ENCODE measurements around the gene GPC4. TPM values are rescaled to one million over a fixed set of nuclear protein-coding genes. Genes with fewer than 3 reads are reported as not detected.

GPC4 gene
- total RNA-seq: 1 to 10 TPM; 7.8 to 8.2 TPM
- 10 to 100 TPM; 15.5 to 17.8 TPM for polyA plus RNA-seq (ENCODE audit: insufficient read length in 2 of 2)
- long read RNA-seq, donor 1, full-length matches to known transcripts: 3 of 3 reads
- long read RNA-seq, donor 1, partial matches to known transcripts: 0 of 3 reads
- long read RNA-seq, donor 1, other reads (novel, unspliced or antisense): 0 of 3 reads
- long read RNA-seq, donor 2, full-length matches to known transcripts: 2 of 2 reads
- long read RNA-seq, donor 2, partial matches to known transcripts: 0 of 2 reads
- long read RNA-seq, donor 2, other reads (novel, unspliced or antisense): 0 of 2 reads
- long read RNA-seq, donor 3, full-length matches to known transcripts: 2 of 2 reads
- long read RNA-seq, donor 3, partial matches to known transcripts: 0 of 2 reads
- long read RNA-seq, donor 3, other reads (novel, unspliced or antisense): 0 of 2 reads
- long read RNA-seq, donor 4, full-length matches to known transcripts: 6 of 6 reads
- long read RNA-seq, donor 4, partial matches to known transcripts: 0 of 6 reads
- long read RNA-seq, donor 4, other reads (novel, unspliced or antisense): 0 of 6 reads

- Histone ChIP-seq H3K36me3 (ENCODE audit: control insufficient read depth, insufficient read depth, low read length) (no peaks in the 10 kb centered on the region), H3K9me3 (ENCODE audit: control insufficient read depth, insufficient read depth, low read length) (no peaks in the 10 kb centered on the region), H3K4me1 (ENCODE audit: control insufficient read depth, insufficient read depth, low read length) (peaks cover 24% of the 10 kb centered on the region), H3K4me3 (ENCODE audit: low read depth, low read length) (peak within 1 kb of the TSS; percentile 56), H3K27me3 (ENCODE audit: control insufficient read depth, insufficient read depth, low read length) (peaks cover 34% of the 10 kb centered on the region), H3K27ac (ENCODE audit: low read depth, low read length) (peak within 1 kb of the TSS; percentile 69)
- DNase-seq (ENCODE audit: low read depth in 4 of 6, low spot score in 6 of 6): peak in 4 of 6 donors; percentile 41 to 87 (median 58)
- 24% methylated on average over 89 of the region's 90 CpGs for WGBS (ENCODE audit: insufficient coverage)
Measured at GRCh38 chrX:133415276-133416105, at the start of gene GPC4. Gene GPC4, minus strand, starts transcription at chrX:133415489. Its CDS starts 524 bp downstream, at chrX:133414965.

DNA sequence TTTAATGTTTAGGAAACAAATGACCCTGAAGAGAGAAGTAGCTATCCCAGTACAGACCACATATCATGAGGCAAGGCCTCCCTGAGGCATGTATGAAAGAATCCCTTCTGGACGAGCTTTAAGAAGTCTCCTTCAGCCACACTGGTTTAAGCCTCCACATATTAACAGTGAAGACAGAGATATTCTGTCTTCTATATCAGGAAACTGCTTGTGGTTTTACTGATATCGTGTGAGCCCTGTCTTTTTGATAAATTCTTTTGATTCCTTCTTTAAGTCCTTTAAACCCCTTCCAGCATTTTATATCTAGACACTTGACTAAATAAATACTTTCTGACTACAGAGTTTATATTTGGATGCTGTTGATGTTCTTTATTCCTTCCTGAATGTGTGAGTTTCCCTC lies 45.9 kb upstream of the GPC4 start:
- Histone ChIP-seq H3K9me3 (ENCODE audit: control insufficient read depth, insufficient read depth, low read length) (no peaks in the 10 kb centered on the region), H3K4me1 (ENCODE audit: control insufficient read depth, insufficient read depth, low read length) (no peaks in the 10 kb centered on the region), H3K27me3 (ENCODE audit: control insufficient read depth, insufficient read depth, low read length) (no peaks in the 10 kb centered on the region), H3K27ac (ENCODE audit: low read depth, low read length) (no peak overlapping the region), H3K4me3 (ENCODE audit: low read depth, low read length) (no peak overlapping the region), H3K36me3 (ENCODE audit: control insufficient read depth, insufficient read depth, low read length) (no peaks in the 10 kb centered on the region)
- DNase-seq (ENCODE audit: low read depth in 4 of 6, low spot score in 6 of 6): no peak
- no CpG with 5 or more reads among the region's 2 CpGs for WGBS (ENCODE audit: insufficient coverage)

DNA sequence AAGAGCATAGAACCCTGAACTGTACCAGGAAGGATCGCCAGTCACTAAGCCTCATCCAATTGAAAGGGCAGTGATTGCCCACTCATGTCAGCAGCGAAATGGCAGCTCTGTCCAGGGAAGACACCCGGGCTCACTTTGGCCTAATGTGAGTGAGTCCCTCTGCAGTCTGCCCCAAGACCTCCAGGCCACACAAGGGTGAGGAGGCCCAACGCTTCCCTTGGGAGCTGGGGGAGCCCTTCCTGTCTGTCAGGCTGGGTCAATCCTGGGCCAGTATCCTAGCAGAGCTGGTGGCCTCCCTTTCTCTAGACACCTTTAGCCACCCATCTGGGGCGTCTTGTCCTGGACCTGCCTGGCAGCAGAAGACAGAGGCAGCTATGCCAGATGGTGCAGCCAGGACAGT lies 39.6 kb upstream of the GPC4 start:
- no peaks in the 10 kb centered on the region for H3K27me3 ChIP-seq (ENCODE audit: control insufficient read depth, insufficient read depth, low read length)
- no peak for DNase-seq (ENCODE audit: low read depth in 4 of 6, low spot score in 6 of 6)
- no peaks in the 10 kb centered on the region for H3K9me3 ChIP-seq (ENCODE audit: control insufficient read depth, insufficient read depth, low read length)
- no peak overlapping the region for H3K4me3 ChIP-seq (ENCODE audit: low read depth, low read length)
- 57% methylated on average over 5 of the region's 5 CpGs for WGBS (ENCODE audit: insufficient coverage)
- no peaks in the 10 kb centered on the region for H3K36me3 ChIP-seq (ENCODE audit: control insufficient read depth, insufficient read depth, low read length)
- no peaks in the 10 kb centered on the region for H3K4me1 ChIP-seq (ENCODE audit: control insufficient read depth, insufficient read depth, low read length)
- no peak overlapping the region for H3K27ac ChIP-seq (ENCODE audit: low read depth, low read length)

DNA sequence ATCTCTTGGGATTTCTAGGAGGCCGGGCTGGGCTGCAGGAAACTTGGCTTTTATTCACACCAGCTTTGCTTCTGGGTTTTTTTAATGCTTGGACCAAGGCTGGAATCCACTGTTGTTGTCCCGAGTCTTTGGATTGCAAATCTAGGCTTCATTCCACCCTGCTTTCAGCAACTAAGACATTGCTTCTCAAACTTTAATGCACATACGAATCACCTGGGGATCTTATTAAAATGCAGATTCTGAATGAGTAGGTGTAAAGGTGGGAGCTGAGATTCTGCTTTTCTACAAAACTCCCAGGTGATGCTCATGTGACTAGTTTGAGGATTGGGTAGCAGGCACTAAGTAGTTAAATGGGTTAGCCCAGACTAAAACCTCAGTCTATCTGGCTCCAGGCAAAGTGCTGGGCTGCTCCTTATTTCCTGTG lies 39.2 kb upstream of the GPC4 start:
- Histone ChIP-seq H3K27ac (ENCODE audit: low read depth, low read length) (no peak overlapping the region), H3K27me3 (ENCODE audit: control insufficient read depth, insufficient read depth, low read length) (no peaks in the 10 kb centered on the region), H3K4me3 (ENCODE audit: low read depth, low read length) (no peak overlapping the region), H3K9me3 (ENCODE audit: control insufficient read depth, insufficient read depth, low read length) (no peaks in the 10 kb centered on the region), H3K36me3 (ENCODE audit: control insufficient read depth, insufficient read depth, low read length) (no peaks in the 10 kb centered on the region), H3K4me1 (ENCODE audit: control insufficient read depth, insufficient read depth, low read length) (no peaks in the 10 kb centered on the region)
- DNase-seq (ENCODE audit: low read depth in 4 of 6, low spot score in 6 of 6): no peak
- WGBS (ENCODE audit: insufficient coverage): no CpG with 5 or more reads among the region's 3 CpGs

DNA sequence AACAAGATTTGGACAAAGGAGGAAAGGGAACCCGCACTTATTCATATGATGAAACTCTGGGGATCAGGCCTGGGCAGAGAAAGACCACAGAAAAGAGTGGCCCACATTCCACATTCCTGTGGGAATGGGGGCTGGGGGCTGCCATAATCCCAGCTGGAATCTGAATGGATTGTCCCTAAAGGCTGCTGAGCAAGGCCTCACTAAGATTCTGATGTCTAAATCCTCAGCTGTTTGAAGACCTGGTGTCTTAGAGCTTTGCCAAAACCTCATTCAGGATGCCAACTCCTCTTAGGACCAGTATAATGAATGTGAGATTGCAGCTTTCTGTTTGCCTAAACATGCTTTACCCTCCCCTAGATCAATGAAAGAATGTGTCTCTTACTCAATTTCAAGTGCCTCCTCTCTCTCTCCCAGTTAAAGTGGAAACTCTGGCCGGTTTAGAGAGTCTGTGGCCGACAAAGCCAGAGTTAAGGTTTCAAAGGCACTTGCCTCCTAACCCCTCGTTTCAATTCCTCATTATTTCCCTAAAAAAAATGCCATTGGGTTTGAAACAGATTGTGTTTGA lies 33.3 kb upstream of the GPC4 start:
- 33% methylated on average over 1 of the region's 4 CpGs for WGBS (ENCODE audit: insufficient coverage)
- no peaks in the 10 kb centered on the region for H3K36me3 ChIP-seq (ENCODE audit: control insufficient read depth, insufficient read depth, low read length)
- DNase-seq (ENCODE audit: low read depth in 4 of 6, low spot score in 6 of 6): peak in 2 of 6 donors; percentile 28 to 33
- H3K27ac ChIP-seq (ENCODE audit: low read depth, low read length): no peak overlapping the region
- peaks cover 7% of the 10 kb centered on the region for H3K27me3 ChIP-seq (ENCODE audit: control insufficient read depth, insufficient read depth, low read length)
- no peak overlapping the region for H3K4me3 ChIP-seq (ENCODE audit: low read depth, low read length)
- no peaks in the 10 kb centered on the region for H3K9me3 ChIP-seq (ENCODE audit: control insufficient read depth, insufficient read depth, low read length)
- peaks cover 3% of the 10 kb centered on the region for H3K4me1 ChIP-seq (ENCODE audit: control insufficient read depth, insufficient read depth, low read length)

DNA sequence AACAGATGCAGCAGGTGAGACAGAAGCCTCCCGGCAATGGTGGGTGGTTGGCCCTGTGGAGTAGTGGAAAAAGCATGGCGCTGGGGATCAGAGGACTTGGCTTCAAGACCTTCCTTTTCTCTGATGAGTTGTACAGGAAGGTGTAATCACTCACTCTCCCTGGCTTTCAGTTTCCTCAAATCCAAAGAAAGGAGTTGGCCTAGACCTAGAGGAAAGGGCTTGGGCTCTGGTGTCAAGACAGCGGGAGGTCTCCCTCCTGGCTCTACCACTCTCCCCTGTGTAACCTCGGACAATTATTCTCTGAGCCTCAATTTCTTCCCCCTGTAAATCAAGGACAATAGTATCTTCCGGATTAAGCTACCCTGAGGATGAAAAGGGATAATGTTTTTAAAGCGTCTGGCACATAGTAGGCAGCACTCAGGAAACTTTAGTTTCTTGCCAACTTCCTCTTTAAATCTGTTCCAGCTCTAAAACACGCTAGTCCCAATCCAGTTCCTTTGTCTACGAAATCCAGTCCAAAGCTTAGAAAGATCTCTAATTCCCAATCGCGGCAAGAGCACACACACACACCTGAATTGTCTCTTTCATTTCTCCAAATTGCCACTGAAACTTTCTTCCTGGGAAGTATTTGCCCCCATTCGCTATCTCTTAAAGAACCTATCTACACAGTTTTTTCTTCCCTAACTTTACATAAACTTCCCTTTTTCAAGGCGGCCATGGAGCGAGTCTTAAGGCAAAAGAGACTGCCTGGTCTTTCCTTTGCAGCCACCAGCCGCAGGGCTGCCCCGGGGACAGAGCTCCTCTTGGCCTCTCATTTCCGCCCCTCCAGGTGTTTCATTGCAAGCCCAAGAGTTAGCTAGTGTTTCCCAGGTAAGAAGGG lies 29.9 kb upstream of the GPC4 start:
- no peak overlapping the region for H3K27ac ChIP-seq (ENCODE audit: low read depth, low read length)
- H3K4me1 ChIP-seq (ENCODE audit: control insufficient read depth, insufficient read depth, low read length): peaks cover 3% of the 10 kb centered on the region
- no peaks in the 10 kb centered on the region for H3K36me3 ChIP-seq (ENCODE audit: control insufficient read depth, insufficient read depth, low read length)
- H3K4me3 ChIP-seq (ENCODE audit: low read depth, low read length): peak overlapping the region; percentile 28
- peak in 3 of 6 donors; percentile 10 to 55 (median 41) for DNase-seq (ENCODE audit: low read depth in 4 of 6, low spot score in 6 of 6)
- 9% methylated on average over 12 of the region's 16 CpGs for WGBS (ENCODE audit: insufficient coverage)
- H3K27me3 ChIP-seq (ENCODE audit: control insufficient read depth, insufficient read depth, low read length): peaks cover 16% of the 10 kb centered on the region
- no peaks in the 10 kb centered on the region for H3K9me3 ChIP-seq (ENCODE audit: control insufficient read depth, insufficient read depth, low read length)

GRCh38 chrX:133444196-133444595 lies 28.9 kb upstream of the GPC4 start:
- no peak overlapping the region for H3K4me3 ChIP-seq (ENCODE audit: low read depth, low read length)
- H3K27me3 ChIP-seq (ENCODE audit: control insufficient read depth, insufficient read depth, low read length): peaks cover 16% of the 10 kb centered on the region
- peaks cover 3% of the 10 kb centered on the region for H3K4me1 ChIP-seq (ENCODE audit: control insufficient read depth, insufficient read depth, low read length)
- WGBS (ENCODE audit: insufficient coverage): no CpG with 5 or more reads among the region's 3 CpGs
- H3K36me3 ChIP-seq (ENCODE audit: control insufficient read depth, insufficient read depth, low read length): no peaks in the 10 kb centered on the region
- no peaks in the 10 kb centered on the region for H3K9me3 ChIP-seq (ENCODE audit: control insufficient read depth, insufficient read depth, low read length)
- no peak overlapping the region for H3K27ac ChIP-seq (ENCODE audit: low read depth, low read length)
- no peak for DNase-seq (ENCODE audit: low read depth in 4 of 6, low spot score in 6 of 6)

- H3K9me3 ChIP-seq (ENCODE audit: control insufficient read depth, insufficient read depth, low read length): no peaks in the 10 kb centered on the region
- H3K27ac ChIP-seq (ENCODE audit: low read depth, low read length): no peak overlapping the region
- peaks cover 3% of the 10 kb centered on the region for H3K4me1 ChIP-seq (ENCODE audit: control insufficient read depth, insufficient read depth, low read length)
- H3K36me3 ChIP-seq (ENCODE audit: control insufficient read depth, insufficient read depth, low read length): no peaks in the 10 kb centered on the region
- WGBS (ENCODE audit: insufficient coverage): 41% methylated on average over 7 of the region's 7 CpGs
- DNase-seq (ENCODE audit: low read depth in 4 of 6, low spot score in 6 of 6): no peak
- no peak overlapping the region for H3K4me3 ChIP-seq (ENCODE audit: low read depth, low read length)
- peaks cover 24% of the 10 kb centered on the region for H3K27me3 ChIP-seq (ENCODE audit: control insufficient read depth, insufficient read depth, low read length)
Measured at GRCh38 chrX:133440797-133441163, 25.5 kb upstream of the GPC4 start.

Data from spinal cord (tissue), 10 donors.